ENCODE measurements around the gene LYRM7. TPM values are rescaled to one million over a fixed set of nuclear protein-coding genes. Genes with fewer than 3 reads are reported as not detected.

LYRM7 gene
- total RNA-seq, 1 experiment from 2014 or later: 5.0 TPM

DNA sequence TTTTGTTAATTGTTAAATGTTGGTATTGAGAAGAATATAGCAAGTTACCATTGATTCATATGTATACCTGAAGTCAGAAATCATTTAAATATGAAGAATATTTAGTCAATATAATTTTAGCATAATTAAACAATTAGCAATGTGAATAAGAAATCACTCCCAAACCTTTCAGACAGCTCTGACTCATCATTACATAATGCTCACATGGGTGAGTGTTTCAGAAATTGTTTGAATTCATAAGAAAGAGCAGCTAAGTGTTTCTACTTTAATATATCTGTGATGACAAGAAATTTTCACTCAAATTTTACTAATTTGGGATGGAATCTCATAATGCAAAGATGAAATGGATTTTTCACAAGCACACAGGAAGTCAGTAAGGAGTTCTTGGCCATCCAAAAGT is 51.1 kb downstream of the LYRM7 start:
- H3K9ac ChIP-seq (ENCODE audit: low read length): no peak overlapping the region
- DNase-seq (peak; percentile 18), ATAC-seq (0 out of 2 replicates have a peak, but pooled peaks have one; percentile 33)
- no peak overlapping the region for H3K4me2 ChIP-seq (ENCODE audit: low read length)
- no TSS peak for BruUV-seq (replicated peaks)
- no peak overlapping the region for H3K4me3 ChIP-seq (ENCODE audit: low read length)
- H3K79me2 ChIP-seq (ENCODE audit: low read length): no peaks in the 10 kb centered on the region
- H3K4me1 ChIP-seq (ENCODE audit: insufficient read depth, low read length): peaks cover 13% of the 10 kb centered on the region; the same call in 1 of the 2 replicates
- H3K9me2 ChIP-seq (replicated peaks; ENCODE audit: low read length): no peaks in the 10 kb centered on the region
- no peaks in the 10 kb centered on the region for H3F3A ChIP-seq (ENCODE audit: low read length, unreplicated experiment)
- TF ChIP-seq, protein P1, sequence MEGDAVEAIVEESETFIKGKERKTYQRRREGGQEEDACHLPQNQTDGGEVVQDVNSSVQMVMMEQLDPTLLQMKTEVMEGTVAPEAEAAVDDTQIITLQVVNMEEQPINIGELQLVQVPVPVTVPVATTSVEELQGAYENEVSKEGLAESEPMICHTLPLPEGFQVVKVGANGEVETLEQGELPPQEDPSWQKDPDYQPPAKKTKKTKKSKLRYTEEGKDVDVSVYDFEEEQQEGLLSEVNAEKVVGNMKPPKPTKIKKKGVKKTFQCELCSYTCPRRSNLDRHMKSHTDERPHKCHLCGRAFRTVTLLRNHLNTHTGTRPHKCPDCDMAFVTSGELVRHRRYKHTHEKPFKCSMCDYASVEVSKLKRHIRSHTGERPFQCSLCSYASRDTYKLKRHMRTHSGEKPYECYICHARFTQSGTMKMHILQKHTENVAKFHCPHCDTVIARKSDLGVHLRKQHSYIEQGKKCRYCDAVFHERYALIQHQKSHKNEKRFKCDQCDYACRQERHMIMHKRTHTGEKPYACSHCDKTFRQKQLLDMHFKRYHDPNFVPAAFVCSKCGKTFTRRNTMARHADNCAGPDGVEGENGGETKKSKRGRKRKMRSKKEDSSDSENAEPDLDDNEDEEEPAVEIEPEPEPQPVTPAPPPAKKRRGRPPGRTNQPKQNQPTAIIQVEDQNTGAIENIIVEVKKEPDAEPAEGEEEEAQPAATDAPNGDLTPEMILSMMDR (conservative IDR thresholded peaks at IDR 0.05; ENCODE audit: low read depth, low read length): no peak
- TF ChIP-seq EZH2 (IDR thresholded peaks at IDR 0.05; ENCODE audit: low read length, unreplicated experiment): no peak
- TF ChIP-seq EZH2phosphoT487 (IDR thresholded peaks at IDR 0.05; ENCODE audit: borderline replicate concordance, low read length): no peak
- no peaks in the 10 kb centered on the region for H3K9me3 ChIP-seq (ENCODE audit: low read length)
- no peaks in the 10 kb centered on the region for H3K27me3 ChIP-seq (ENCODE audit: low read length)
- H4K20me1 ChIP-seq (ENCODE audit: low read length): no peaks in the 10 kb centered on the region
- no peak overlapping the region for H3K27ac ChIP-seq (ENCODE audit: low read length)
- intact Hi-C loops (cut with micrococcal nuclease): no loop called here
- CTCF ChIA-PET: no interaction called here
- no peaks in the 10 kb centered on the region for H3K36me3 ChIP-seq (ENCODE audit: low read depth, low read length)
- H2AFZ ChIP-seq (ENCODE audit: low read length): no peak overlapping the region
- POLR2A ChIA-PET (ENCODE audit: unreplicated experiment): interaction anchor here (0.7 kb wide), 1 partner anchor 38 kb away, joined by 3 read pairs; no protein-coding TSS in a partner anchor

DNA sequence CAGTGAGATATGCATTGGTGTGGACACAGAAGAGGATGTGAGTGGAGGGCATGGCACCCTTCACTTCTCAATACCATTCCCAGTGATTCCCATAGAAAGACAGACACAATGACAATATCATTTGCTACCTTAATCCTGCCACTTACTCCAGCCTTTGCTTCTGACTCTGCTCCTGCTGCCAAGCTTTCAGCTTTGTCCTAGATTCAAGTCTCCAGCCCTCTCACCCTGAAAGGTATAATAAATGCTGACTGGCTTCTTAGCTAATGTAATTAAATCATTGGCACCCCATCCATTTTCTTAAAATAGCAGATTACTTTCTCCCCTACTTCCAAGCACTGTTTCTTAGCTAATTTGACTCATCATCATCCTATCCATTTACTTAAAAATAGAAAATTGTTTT is 52.0 kb downstream of the LYRM7 start:
- no peaks in the 10 kb centered on the region for H3K9me3 ChIP-seq (ENCODE audit: low read length)
- POLR2A ChIA-PET (ENCODE audit: unreplicated experiment): no interaction called here
- no peaks in the 10 kb centered on the region for H3K79me2 ChIP-seq (ENCODE audit: low read length)
- no peak for TF ChIP-seq EZH2phosphoT487 (IDR thresholded peaks at IDR 0.05; ENCODE audit: borderline replicate concordance, low read length)
- TF ChIP-seq, protein P1 (conservative IDR thresholded peaks at IDR 0.05; ENCODE audit: low read depth, low read length): no peak
- TF ChIP-seq EZH2 (IDR thresholded peaks at IDR 0.05; ENCODE audit: low read length, unreplicated experiment): no peak
- H3K4me3 ChIP-seq (ENCODE audit: low read length): no peak overlapping the region
- no peak overlapping the region for H2AFZ ChIP-seq (ENCODE audit: low read length)
- CTCF ChIA-PET: no interaction called here
- H3K4me2 ChIP-seq (ENCODE audit: low read length): no peak overlapping the region
- no peaks in the 10 kb centered on the region for H3K9me2 ChIP-seq (replicated peaks; ENCODE audit: low read length)
- H4K20me1 ChIP-seq (ENCODE audit: low read length): no peaks in the 10 kb centered on the region
- H3F3A ChIP-seq (ENCODE audit: low read length, unreplicated experiment): no peaks in the 10 kb centered on the region
- intact Hi-C loops (cut with micrococcal nuclease): no loop called here
- ATAC-seq: no peak
- H3K36me3 ChIP-seq (ENCODE audit: low read depth, low read length): no peaks in the 10 kb centered on the region
- H3K9ac ChIP-seq (ENCODE audit: low read length): no peak overlapping the region
- no peak overlapping the region for H3K27ac ChIP-seq (ENCODE audit: low read length)
- H3K4me1 ChIP-seq (ENCODE audit: insufficient read depth, low read length): peaks cover 13% of the 10 kb centered on the region; the same call in 1 of the 2 replicates
- no TSS peak for BruUV-seq (replicated peaks)
- no peak for DNase-seq
- H3K27me3 ChIP-seq (ENCODE audit: low read length): no peaks in the 10 kb centered on the region

DNA sequence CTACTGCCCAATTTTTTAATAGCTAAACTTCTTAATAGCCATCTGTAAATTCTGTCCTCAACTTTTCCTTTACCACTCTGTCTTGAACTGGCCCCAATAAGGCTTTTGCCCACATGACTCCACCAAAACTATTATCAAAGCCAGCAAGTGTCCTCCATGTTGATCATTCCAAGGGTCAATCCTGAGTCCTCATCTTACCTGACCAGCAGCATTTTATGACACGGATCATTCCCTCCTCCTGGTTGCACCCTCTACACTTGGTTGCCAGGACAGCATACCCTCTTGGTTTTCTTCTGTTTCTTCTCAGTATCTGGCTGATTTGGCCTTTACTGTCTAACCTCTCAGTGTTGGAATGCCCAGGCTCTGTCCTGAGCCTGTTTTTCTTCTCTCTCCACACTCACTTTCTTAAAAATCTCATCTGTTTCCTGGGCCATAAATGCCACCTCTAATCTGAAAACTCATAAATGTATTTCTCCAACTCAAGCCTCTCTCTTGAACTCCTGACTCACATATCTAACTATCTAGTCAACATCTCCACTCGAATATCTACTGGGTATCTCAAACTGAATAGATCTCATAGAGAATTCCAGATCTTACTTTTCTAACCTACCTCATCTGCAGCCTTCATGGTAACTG is 53.1 kb downstream of the LYRM7 start:
- intact Hi-C loops (cut with micrococcal nuclease): no loop called here
- Histone ChIP-seq H2AFZ (ENCODE audit: low read length) (no peak overlapping the region), H3K9ac (ENCODE audit: low read length) (no peak overlapping the region), H3K4me2 (ENCODE audit: low read length) (no peak overlapping the region), H3F3A (ENCODE audit: low read length, unreplicated experiment) (no peaks in the 10 kb centered on the region), H3K36me3 (ENCODE audit: low read depth, low read length) (no peaks in the 10 kb centered on the region), H3K79me2 (ENCODE audit: low read length) (no peaks in the 10 kb centered on the region), H3K27me3 (ENCODE audit: low read length) (no peaks in the 10 kb centered on the region), H3K27ac (ENCODE audit: low read length) (no peak overlapping the region), H3K9me2 (replicated peaks; ENCODE audit: low read length) (no peaks in the 10 kb centered on the region), H3K4me1 (ENCODE audit: insufficient read depth, low read length) (peaks cover 9% of the 10 kb centered on the region; the same call in 1 of the 2 replicates), H3K9me3 (ENCODE audit: low read length) (no peaks in the 10 kb centered on the region), H3K4me3 (ENCODE audit: low read length) (no peak overlapping the region), H4K20me1 (ENCODE audit: low read length) (no peaks in the 10 kb centered on the region)
- ChIA-PET POLR2A (ENCODE audit: unreplicated experiment) (no interaction called here), CTCF (no interaction called here)
- BruUV-seq (replicated peaks): no TSS peak
- no peak for DNase-seq
- ATAC-seq: no peak
- TF ChIP-seq, protein P1 (conservative IDR thresholded peaks at IDR 0.05; ENCODE audit: low read depth, low read length): no peak
- TF ChIP-seq EZH2phosphoT487 (IDR thresholded peaks at IDR 0.05; ENCODE audit: borderline replicate concordance, low read length) (no peak), EZH2 (IDR thresholded peaks at IDR 0.05; ENCODE audit: low read length, unreplicated experiment) (no peak)

Data from PC-3 (cell line).